DLD1 (cell line): ENCODE measurements around the gene NFIC.
"Not testable (repeated sequence)": the region's sequence is repeated elsewhere in the genome, so short reads cannot be mapped to it uniquely, and the experiment has no call there.

Experiments used
- in situ Hi-C: cut with HindIII; loops from 2 replicates; pipeline ENCODE4 v1.10.0; 2017; ENCODE audit warnings: low sequenced_read_pairs

The NFIC gene

GRCh38 chr19:3396881-3397265 lies 30.5 kb downstream of the NFIC start:
- in situ Hi-C loops = no loop called here

GRCh38 chr19:3397266-3398022 lies 31.1 kb downstream of the NFIC start:
- in situ Hi-C loops = no loop called here

DNA sequence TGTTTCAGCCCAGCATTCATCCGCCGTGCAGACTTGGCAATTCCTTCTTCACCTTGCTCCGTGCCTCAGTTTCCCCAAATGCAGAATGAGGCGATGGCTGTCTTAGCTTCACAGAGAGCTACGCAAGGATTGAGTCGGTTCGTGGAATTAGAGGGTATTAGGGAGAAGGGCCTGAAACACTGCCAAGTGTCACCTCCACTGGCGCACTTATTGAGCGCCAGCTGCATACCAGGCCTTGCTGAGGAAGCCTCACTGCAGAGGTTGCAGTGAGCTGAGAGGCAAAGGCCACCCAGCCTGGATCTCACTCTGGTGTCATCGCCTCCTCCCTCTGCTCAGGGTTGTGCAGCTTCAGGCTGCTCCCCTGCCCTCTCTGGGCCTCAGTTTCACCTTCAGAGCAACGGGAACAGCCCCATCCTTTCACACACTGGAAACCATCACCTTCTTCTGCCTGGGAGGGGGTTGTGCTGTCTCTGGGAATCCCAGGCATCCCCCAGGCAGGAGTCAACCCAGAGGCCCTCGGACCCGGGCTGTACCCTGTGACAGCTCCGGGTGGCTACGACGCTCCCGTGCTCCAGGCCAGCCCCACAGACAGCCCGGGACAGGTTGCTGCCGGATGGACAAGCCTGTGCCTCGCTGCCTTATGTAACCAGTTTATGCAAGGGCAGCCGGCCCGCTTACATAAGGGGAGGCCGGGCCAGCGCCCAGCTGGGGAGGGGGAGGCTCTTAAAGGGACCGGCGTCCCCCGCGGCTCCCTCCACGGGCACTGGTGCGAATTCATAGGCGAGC lies 31.9 kb downstream of the NFIC start:
- in situ Hi-C loops = no loop called here

GRCh38 chr19:3398900-3399278 lies 32.5 kb downstream of the NFIC start:
- in situ Hi-C loops = no loop called here

DNA sequence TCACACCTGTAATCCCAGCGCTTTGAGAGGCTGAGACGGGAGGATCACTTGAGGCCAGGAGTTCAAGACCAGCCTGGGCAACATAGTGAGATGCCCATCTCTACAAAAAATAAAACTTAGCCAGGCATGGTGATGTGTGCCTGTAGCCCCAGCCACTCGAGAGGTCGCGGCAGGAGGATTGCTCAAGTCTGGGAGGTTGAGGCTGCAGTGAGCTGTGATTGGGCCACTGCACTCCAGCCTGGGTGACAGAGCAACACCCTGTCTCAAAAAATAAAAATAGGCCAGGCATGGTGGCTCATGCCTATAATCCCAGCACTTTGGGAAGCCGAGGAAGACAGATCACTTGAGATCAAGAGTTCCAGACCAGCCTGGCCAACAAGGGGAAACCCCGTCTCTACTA lies 32.9 kb downstream of the NFIC start:
- in situ Hi-C loops = not testable (repeated sequence)

DNA sequence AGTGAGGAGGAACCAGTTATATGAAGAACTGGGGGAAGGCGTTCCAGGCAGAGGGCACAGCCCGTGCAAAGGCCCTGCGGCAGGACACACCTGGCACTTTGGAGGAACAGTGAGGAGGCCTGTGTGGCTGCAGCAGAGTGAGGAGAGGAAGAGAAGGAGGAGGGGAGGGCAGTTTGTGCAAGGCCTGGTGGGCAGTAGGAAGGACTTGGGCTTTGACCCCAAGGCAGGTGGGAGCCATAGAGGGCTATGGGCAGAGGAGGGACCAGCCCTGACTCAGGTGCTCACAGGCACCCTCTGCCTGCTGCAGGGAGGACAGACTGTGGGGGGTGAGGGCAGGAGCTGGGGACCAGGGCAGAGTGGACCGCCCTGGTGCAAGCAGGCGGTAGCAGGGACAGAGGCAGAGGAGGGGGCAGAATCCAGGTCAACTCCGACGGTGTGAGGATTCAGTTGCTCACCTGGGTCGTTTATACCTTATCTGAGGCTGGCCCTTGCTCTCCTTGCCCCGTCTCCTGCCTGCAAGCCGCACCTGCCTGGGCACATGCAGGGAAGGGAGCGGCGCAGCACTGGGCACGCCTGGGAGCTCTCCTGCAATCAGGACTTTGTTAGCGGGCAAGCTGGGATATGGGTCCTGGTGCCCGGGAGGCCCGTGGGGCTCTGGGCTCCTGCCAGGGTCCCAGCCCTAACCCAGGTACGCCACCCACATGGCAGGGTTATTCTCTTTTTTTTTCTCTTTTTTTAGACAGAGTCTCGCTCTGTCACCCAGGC lies 34.8 kb downstream of the NFIC start:
- in situ Hi-C loops = no loop called here

- in situ Hi-C loops = no loop called here
These were observed 36.5 kb downstream of the NFIC start for GRCh38 chr19:3402631-3403443.

DNA sequence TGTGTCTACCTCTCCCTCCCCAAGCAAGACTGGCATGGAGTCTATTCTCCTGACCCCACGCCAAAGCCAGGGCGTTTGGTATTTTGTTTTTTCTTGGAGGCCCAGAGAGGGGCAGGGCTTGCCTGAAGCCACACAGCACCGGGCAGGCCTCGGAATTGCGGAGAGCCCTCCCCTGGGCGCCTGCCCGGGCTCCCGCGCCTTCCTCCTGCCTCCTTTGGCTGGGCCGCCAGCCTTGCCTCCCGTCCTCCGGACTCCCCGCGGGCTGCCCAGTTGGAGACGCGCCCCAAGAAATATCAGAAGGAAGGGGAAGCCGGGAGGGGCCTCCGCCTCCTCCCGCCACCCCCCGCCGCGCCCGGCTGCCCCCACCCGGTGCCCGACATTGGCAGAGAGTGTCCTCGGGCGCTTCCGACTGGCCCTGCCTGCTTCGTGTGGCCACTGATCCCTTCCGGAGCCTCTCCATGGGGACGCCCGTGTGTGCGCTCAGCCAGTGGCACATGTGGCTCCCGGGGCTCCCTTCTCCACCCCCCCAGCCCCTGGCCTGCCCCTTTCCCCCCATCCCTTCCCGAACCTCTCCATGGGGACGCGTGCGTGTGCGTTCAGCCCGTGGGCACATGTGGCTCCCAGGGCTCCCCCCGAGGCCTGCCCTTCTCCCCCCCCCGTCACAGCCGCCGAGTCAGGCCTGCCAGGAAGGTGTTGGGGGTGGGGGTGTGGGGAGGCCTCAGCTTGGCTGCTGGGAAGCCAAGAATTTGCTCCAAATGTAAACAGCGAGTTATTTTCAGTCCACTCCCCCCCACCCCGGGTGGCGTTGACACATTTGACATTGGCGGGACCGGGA lies 37.3 kb downstream of the NFIC start:
- in situ Hi-C loops = no loop called here

DNA sequence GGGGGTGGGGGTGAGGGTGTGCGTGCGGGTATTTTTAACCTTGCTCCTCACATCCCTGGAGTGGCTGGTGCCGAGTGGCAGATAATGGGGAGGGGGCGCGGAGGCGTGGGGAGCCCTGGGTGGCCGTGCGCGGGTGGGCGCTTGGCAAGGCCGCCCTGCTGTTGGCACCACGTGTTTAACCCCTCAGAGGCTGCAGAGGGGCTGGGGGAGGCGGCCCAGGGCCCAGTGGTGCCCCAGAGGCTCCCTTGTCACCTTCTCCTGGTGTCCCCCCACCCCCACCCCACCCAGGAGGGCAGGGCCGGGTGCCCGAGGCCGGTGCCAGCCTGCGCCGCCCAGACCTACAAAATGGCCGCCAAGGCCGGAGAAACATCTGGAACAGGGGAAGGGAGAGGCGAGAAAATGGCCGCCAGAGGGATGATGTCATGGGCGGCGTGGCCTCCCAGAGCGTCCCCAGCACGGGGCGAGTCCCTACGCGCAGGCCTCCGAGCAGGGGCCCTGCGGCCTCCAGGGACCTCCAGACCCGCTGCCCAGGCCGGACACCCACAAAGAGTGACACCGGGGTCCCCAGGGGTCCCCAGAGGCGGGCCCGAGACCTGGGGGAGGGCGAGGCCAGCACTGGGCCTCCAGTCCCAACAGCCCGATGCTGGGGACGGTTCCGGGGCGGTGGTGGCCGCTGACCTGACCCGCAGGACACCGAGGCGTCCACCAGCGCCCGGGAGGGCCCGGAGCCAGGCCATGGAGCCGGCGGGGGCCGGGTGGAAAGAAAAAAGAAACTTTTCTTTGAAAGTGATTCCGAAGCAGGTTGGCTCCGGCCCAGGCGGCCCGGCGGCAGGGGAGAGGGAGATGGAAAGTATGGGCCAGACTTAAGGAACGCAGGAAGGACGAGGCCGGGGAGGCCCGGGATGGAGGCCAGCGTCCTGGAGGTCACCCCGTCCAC lies 38.2 kb downstream of the NFIC start:
- in situ Hi-C loops = no loop called here

DNA sequence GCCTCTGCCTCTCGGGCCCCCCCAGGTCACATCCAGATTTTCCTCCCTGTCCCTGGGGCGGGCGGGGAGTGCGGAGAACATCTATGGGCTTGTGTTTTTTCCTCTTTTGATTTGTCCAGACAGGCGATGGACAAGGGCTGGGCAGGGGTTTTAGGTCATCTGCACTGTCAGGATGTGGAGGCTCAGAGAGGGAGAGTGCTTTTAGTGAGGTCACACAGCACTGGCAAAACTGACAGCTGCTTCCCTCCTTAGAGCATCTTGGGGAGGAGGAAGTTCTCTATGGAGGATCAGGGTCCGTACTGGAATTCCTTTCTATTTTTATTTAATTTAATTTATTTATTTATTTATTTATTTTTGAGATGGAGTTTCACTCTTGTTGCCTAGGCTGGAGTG lies 38.9 kb downstream of the NFIC start:
- in situ Hi-C loops = no loop called here

GRCh38 chr19:3406571-3407111 lies 40.3 kb downstream of the NFIC start:
- in situ Hi-C loops = no loop called here

DNA sequence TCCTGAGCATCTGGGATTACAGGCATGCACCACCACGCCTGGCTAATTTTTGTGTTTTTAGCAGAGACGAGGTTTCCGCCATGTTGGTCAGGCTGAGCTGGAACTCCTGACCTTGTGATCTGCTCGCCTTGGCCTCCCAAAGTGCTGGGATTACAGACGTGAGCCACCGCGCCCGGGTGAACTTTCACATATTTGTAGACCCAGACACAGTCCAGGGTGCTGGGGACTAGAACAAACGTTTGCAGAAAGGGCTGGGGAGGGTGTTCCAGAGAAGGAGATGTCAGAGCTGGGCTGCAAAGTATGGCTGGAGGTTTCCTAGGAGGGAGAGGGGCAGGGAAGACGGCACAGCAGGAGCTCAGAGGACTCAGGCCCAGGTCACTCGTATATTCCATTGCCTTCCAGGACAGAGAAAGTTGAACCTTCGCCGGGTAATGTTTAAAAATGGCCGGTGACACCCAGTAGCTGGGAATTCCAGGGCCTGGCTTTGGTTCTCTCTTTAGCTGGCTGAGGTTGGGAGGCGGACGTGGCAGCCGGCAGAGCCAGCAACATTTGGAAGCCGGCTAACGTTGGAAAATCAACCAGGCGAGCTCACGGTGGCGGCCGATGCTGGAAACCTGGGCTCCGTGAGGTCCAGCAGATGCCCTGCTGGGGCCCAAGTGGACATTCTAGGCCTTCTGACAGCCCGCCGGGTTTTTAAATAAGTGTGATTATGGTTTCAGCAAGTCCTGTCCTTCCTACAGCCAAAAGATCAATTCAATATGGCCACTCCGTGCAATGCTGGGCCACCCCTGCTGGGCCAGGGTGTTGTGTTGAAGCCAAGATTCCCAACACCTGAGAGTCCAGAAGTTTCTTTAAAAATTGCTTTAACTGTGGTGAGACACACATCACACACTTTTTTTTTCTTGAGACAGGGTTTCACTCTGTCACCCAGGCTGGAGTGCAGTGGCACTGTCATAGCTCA lies 41.5 kb downstream of the NFIC start:
- in situ Hi-C loops = no loop called here

DNA sequence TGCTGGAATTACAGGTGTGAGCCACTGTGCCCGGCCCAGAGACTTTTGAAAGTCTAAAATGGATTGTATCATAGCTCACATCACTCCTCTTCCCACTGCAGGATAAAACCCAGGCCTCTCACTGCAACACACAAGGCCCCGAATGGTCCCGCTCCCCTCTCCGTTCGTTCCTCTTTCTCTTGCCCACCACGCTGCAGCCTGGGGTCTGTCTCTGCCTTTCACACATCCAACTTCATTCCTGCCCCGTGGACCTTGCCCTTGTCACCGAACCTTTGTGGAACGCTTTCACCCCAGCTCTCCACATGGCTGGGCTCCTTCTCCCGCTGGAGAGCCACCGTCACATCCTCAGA lies 42.6 kb downstream of the NFIC start:
- in situ Hi-C loops = no loop called here

DNA sequence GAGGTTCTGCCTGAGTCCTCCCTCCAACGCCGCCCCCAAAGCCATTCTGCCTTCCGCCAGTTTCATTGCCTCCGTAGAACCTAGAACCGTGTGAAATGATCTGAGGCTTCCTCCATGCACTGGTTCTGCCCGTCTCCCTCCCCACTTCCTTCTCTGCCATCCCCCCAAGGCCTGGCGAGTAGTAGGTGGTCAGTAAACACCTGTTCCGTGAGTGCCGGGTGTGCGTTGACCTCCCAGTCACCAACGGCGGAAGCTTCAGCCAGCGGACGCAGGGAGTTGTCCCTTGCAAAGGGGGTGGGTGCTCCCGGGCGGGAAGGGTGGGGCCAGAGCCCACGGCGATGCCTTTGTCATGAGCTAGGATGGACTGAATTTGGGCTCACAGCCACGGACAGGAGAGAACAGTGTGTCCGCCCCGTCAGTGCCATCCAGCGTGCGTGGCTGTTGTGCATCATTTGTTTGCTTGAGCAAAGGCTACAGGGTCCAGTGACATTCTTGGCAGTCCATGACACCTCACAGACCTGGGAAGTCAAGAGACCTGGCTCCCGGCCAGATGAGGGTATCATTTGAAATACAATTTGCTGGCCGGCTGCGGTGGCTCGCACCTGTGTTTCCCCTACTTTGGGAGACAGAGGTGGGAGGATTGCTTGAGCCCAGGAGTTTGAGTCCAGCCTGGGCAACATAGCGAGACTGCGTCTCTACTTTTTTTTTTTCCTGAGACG lies 43.1 kb downstream of the NFIC start:
- in situ Hi-C loops = no loop called here

- in situ Hi-C loops = no loop called here
These were observed 45.3 kb downstream of the NFIC start for GRCh38 chr19:3411636-3412035.

DNA sequence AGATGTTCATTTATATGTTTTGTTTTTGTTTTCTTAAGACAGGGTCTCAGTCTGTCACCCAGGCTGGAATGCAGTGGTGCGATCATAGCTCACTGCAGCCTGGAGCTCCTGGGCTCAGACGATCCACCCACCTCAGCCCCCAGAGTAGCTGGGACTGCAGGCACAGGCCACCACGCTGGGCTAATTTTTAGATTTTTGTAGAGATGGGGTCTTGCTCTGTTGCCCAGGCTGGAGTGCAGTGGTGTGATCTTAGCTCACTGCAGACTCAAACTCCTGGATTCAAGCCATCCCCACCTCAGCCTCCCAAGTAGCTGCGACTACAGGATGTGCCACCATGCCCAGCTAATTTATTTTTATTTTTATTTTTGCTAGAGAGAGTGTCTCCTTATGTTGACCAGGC lies 45.7 kb downstream of the NFIC start:
- in situ Hi-C loops = no loop called here

- in situ Hi-C loops = no loop called here
These were observed 47.5 kb downstream of the NFIC start for GRCh38 chr19:3413796-3414327.
